Upper lobe of left lung (tissue), 4 donors: ENCODE results near the gene SAP30L.

Experiments
- CTCF ChIP-seq, 6 experiments: fragments of 450-650 bp in 4 of 6; fragments of 200-600 bp in 2 of 6; sonication (generic) in 2 of 6; IDR thresholded peaks; one replicate each; pipeline ENCODE4 v1.5.1; 2016 to 2019; ENCODE audit warnings: antibody characterized with exemption in 6 of 6
- EP300 ChIP-seq, 4 donors: sonication (generic); formaldehyde crosslinking; IDR thresholded peaks; one replicate each; pipeline ENCODE4 v1.5.1; 2017; ENCODE audit warnings: antibody characterized with exemption in 4 of 4, control low read depth in 2 of 4
- POLR2A ChIP-seq, 4 donors: fragments of 450-650 bp; IDR thresholded peaks; one replicate each; pipeline ENCODE4 v1.5.1; 2016 to 2017; ENCODE audit warnings: antibody characterized with exemption in 4 of 4, mild to moderate bottlenecking in 2 of 4

GRCh38 chr5:154396128-154396527 is 49.7 kb upstream of the SAP30L start:
- no peak for TF ChIP-seq CTCF (IDR thresholded peaks at IDR 0.05)
- TF ChIP-seq EP300 (IDR thresholded peaks at IDR 0.05), result no peak
- no peak for TF ChIP-seq POLR2A (IDR thresholded peaks at IDR 0.05)
